DMS53 treated with DMSO at 0.1 percent for 48 hours (cell line): ENCODE measurements around the gene TTLL10.
A peak's percentile ranks its signal among the peaks of the same experiment; 100 is the strongest.

ENCODE experiments used
- DNase-seq: peaks from one replicate; lab custom pipeline; 2025; ENCODE audit not compliant: unreplicated experiment; lab: John Stamatoyannopoulos, UW

TTLL10 gene

DNA sequence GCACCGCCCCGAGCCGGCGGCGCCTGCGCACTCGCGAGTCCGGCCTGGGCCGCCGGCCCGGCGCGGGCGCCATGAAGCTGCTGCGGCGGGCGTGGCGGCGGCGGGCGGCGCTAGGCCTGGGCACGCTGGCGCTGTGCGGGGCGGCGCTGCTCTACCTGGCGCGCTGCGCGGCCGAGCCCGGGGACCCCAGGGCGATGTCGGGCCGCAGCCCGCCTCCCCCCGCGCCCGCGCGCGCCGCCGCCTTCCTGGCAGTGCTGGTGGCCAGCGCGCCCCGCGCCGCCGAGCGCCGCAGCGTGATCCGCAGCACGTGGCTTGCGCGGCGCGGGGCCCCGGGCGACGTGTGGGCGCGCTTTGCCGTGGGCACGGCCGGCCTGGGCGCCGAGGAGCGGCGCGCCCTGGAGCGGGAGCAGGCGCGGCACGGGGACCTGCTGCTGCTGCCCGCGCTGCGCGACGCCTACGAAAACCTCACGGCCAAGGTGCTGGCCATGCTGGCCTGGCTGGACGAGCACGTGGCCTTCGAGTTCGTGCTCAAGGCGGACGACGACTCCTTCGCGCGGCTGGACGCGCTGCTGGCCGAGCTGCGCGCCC lies 58.6 kb downstream of the TTLL10 start, which contains the start of gene B3GALT6:
Gene B3GALT6 (plus strand): TSS at position 30 of the 588 bp plus-strand sequence. CDS start 42 bp downstream, at position 72.
- DNase-seq = no peak

GRCh38 chr1:1232796-1233566 lies 59.3 kb downstream of the TTLL10 start:
- no peak for DNase-seq

DNA sequence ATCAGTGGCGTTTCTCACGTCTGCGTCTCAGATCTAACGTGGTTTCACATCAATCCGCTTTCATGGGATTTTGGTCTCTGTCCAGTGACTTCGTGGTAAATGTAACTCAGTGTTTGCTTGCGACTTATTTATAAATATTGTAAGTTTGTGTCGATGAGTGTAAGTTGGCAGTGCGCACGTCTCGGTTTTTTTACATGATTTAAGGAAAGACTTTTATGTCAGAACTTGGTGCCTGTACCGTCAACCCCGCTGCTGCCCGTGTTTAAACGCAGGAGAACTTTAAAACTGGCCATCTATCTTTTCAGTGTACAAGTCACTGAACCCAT lies 59.9 kb downstream of the TTLL10 start:
- DNase-seq = no peak

DNA sequence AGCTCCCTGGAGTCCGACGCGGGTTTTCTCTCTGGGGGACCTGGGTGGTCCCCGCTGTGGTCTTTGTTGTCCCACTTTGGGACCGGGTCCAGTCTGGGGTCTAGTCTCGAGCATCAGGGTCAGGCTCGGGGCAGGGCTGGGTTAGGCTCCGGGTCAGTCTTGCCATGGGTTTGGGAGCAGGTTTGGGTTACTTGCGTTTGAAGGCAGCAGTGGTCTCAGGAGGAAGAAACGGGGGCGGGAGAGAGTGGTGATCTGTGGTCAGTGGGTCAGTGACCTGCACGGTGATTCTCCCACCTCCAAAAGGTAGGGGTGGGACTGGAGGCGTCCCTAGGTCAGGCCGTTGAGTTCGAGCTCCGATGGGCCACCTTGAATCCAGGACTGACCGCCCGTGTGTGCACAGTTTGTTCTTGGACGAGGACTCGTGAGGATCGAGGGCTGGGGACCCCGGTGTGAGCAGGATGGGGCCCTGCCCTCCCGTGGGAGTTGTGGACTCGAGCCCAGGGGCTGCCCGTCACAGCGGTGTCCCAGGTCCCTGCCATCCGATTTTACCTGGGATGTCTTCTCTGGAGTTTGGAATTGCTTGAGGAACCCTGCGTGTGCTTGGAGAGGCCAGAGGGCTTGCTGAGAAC lies 60.6 kb downstream of the TTLL10 start:
- DNase-seq = no peak

DNA sequence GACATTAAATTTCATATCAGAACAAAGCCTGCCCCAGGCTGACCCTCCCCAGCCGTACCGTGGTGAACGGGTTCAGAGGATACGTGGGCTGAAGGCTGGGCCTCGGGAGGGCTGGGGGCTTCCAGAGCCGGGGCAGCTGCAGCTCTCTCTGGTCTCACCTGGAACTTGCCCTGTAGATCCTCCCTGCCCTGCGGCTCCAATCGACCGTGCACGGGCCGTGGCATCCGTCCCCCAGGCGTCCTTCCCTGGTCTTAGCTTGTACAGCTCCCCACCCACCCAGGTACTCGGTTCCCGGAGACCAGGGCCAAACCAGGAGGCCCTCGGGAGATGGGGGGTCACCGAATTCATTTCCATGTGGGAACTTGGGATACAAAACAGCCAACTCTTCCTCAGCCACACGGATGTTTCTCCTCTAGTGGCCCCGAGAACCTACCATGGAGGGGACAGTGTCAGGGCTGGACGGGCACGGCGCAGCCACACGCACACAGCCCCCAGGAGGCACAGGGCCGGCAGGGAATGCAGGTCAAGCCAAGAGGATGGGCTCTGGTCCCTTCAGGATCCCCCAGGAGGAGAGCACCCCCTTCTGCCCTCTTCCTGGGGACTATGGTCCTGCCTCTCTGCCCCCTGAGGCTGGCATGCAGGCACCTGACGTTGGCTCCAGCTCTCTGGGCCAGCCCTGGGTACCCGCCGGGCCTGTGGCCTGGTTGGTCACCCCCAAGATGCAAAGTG lies 61.5 kb downstream of the TTLL10 start:
- DNase-seq = no peak

GRCh38 chr1:1236176-1236763 lies 62.6 kb downstream of the TTLL10 start:
- no peak for DNase-seq

DNA sequence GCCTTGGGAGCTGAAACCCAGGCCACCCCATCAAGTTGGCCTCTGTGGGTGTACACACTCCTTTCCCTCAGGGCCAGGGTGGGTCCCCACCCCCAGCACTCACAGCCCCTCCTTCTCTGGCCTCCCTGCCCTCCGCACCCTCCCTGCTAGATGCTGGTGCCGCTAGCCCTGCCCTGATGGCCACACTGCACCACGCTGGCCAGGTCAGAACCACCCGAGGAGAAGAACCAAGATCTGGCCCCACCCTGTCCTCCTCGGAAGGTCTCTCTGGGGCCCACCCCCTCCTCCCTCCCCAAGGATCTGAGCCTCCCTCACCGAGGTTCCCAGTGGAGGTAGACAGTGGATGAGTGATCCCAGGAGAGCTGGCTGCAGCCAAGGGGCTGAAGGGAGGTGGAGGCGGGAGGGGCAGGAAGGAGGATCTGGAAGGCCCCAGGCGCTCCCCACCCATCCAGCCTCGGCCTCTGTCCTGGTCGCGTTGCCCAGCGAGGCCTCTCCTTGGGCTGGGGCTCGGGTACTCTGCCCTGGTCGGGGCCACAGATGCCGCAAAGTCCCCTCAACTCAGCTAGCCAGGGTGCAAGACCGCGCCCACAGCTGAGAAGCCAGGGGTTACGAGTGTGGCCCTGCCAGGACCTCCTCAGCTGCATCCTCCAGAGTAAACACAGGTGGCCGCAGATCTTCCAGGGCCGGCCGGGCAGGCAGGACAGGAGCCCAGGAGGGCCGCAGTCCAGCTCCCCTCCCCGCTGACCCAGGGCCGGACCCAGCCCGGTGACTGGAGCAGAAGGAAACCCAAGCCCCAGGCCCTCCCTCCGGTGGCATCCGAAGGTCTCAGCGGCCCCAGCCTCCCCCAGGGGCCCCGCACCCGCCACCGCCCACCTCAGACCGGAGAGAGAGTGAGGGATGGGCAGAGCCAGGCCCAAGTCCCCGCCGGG lies 63.5 kb downstream of the TTLL10 start:
- no peak for DNase-seq

DNA sequence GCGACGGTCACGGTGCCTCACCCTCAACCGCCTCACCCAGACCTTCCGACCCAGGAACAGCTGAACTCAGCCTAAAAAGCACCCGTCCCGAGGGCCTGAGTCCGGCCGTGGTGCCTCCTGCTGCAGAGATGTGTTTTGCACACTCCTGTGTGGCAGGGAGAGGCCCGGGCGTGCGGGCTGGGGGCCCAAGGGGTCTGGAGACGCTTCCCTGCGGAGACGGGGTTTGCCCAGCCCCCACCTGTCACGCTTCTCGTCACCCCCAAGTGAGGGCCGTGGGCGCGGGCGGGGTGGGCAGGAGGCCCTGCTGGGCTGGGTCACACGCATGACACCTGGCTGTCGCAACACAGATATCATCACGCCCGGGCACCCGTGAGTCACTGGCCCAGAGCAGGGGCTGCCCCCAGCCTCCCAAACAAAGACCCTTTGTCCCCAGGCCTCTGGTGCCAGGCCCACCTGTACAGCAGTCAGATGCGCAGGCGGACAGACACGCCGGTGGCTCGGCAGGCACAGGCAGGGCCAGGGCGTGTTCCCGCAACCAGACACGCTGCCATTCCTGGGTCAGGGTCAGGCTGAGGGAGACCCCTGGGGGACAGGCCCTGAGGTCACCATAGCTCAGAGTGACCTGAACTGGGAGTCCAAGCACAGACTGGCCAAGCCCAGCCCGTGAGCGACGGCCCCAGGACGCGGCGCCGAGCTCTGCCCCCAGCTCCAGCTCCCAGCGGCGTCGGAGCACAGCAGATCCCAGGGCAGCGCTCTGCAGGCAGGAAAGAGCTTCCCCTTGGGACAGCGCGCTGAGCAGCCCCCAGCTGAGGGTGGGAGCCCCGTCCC lies 64.4 kb downstream of the TTLL10 start:
- DNase-seq = no peak

DNA sequence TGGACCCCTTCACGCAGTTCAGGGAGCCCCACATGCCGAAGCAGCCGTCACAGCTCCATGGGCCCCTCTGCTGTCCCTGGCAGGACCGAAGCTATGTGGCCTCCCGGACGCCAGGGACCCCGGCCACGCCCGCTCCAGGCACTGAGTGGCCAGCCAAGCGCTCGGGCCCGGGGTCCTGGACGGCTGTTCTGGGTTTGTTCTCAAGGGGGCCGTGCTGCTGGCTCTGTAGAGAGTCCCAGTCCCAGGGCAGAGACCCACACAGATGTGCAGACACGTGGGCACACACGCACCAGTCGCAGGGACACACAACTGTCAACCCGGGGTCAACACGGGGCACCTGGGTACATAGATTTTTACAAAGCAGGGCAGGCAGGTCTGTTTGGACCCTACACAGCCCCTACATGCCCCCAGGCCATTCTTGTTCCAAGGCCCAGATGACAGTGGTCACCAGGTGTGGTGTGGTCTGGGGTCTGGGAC lies 65.1 kb downstream of the TTLL10 start:
- no peak for DNase-seq

GRCh38 chr1:1239227-1239613 lies 65.5 kb downstream of the TTLL10 start:
- no peak for DNase-seq

DNA sequence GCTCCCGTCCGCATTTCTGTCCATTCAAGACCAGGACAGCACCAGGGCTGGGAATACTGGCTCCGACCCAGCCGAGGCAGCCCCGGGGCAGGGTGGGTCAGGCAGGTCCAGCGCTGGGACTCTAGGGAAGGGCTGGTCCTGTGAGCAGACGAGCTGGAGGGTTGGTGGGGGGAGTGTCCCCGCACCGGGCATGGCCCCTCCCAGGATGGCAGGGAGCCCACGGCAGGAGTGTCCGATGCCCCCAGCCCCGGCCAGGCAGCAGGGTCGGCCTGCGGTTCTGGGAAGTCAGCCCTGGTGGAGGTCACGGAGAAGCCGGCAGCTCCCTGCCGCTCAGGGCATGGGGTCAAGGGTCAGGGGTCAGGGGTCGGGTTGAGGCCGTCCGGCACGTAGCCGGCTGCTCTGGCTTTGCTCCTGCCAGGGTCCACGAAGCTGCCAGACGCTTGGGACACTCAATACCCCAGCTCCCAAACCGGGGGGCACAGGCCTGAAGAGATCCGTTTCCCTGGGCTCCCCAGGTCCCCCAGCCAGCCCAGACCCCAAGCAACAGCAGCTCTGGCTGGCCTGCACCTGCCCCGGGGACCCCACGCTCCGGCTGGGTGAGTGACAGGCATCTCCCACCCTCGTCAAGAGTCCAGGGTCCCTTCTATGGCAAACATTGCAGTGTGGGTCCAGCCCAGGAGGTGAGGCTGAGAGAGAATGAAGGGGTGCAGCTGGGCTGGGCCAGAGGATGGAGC lies 66.1 kb downstream of the TTLL10 start:
- no peak for DNase-seq

- no peak for DNase-seq
These were observed 66.7 kb downstream of the TTLL10 start for GRCh38 chr1:1240348-1240732.

DNA sequence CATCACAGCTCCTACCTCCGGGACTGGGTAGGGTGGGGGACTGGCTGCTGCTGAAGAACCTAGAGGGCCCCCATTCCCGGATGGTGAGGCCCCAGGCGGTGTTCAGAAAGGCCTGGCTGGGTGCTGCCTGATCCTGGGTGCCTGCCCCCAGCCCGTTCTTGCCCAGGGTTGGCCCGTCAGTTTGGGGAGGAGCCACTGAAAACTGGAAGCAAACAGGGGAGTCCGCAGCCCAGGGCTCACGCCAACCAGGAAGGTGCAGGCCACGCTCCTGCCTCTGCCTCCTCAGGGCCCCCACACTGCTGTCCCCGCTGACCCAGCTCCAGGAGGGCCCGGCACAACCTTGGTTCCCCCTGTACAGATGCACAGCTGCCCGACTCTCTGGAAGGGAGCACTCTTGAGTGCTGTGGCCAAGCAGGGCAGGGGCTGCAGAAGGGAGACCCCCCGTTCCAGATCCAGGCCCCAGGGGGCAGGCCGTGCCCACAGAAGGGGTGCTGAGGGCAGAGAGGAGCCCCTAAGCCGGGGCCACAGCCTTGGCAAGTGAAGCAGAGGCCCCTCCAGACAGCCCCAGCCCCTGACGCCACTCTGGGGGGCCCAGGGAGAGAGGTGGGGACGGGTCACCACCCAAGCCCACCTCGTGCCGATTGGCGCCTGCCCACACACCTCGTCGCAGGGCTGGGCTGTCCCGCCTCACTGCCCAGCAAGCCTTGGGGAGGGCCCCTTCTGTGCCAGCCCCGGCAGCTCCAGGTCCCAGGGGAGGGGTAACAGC lies 67.3 kb downstream of the TTLL10 start:
- DNase-seq = peak; percentile 18

GRCh38 chr1:1241588-1242219 lies 68.0 kb downstream of the TTLL10 start:
- no peak for DNase-seq

DNA sequence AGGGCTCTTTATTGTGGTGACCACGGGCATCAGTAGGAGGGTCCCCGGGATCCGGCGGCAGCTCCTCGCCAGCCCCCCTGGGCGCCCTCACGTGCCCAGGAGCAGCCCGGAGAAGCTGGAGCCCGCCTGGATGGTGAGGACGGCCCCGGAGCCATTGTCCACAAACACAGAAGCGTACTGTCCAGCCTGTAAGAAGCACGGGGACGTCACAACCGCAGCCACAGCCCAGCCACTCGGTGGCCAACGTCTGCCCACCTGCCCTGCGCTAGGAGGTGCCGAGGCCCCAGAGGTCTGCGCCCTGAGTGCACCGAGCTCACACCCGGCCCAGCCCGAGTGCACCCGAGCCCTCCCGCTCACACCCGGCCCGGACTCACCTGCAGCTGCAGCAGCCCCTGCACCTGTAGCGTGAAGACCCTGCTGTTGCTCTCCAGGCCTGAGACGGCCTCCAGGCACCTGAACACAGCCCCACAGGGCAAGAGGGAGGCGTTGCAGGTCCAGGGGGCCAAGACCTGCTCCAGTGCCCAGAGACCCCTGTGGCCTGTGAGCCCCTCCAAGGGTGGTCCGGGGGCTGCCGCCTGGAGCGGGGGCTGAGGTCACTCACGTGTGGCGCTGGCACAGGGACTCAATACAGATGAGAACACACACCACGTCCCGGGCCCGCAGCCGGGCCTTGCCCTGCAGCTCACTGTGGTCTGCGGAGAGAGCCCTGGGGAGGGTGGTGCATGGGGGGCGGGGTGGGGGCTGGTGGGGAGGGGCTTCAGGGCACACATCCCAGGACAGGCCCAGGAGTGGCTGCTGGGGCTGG lies 69.0 kb downstream of the TTLL10 start:
- DNase-seq = no peak

DNA sequence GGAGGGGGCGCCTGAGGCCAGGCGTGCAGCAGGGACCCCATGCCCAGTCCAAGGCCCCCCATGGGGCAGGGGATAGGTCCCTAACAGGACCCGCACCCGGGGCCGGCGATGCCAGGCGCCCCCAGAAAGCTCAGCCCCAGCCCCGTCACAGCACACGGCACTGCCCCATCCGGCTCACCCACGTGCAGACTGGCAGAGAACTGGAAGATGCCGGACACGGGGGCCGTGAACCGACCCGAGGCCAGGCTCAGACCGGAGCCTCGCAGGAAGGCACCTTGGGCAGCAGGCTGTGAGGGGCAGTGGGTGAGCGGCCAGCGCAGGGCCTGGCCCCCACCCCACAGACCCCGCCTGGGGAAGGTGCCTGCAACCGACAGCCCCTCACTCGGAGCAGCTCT lies 69.6 kb downstream of the TTLL10 start:
- no peak for DNase-seq

GRCh38 chr1:1243807-1244191 lies 70.1 kb downstream of the TTLL10 start:
- no peak for DNase-seq
